Common myeloid progenitor, CD34-positive (primary cell): ENCODE measurements around the gene TRAPPC2L.

Experiments used
- CTCF ChIA-PET: fragments of 350-600 bp; sonication (Branson Sonifier 250); formaldehyde crosslinking; loops from one replicate; lab custom pipeline; 2021; ENCODE audit warnings: antibody characterized with exemption; lab: Charles Lee
- POLR2A ChIA-PET: fragments of 350-600 bp; sonication (Branson Sonifier 250); formaldehyde crosslinking; loops from one replicate; lab custom pipeline; 2021; ENCODE audit warnings: antibody characterized with exemption; lab: Charles Lee
- DNase-seq, 3 donors: peaks; one replicate each; pipeline versions ENCODE4 v3.0.0 to v3.0.0-alpha.2; 2013
- H3K27ac ChIP-seq, 2 experiments: 1 replicate in 1 of 2; 2 replicates in 1 of 2; pipeline ENCODE4 v1.7.0; 2013; ENCODE audit warnings: inconsistent platforms in 2 of 2, low read length in 2 of 2, mild to moderate bottlenecking in 2 of 2, low read depth in 1 of 2, moderate library complexity in 1 of 2; ENCODE audit not compliant: severe bottlenecking in 2 of 2, insufficient read depth in 1 of 2, poor library complexity in 1 of 2
- H3K27me3 ChIP-seq, 5 experiments: replicated peaks in 2 of 5; 1 replicate in 3 of 5; 2 replicates in 2 of 5; pipeline versions ENCODE4 v1.6.1 to v1.7.0; 2013; ENCODE audit warnings: low read length in 4 of 5, mild to moderate bottlenecking in 2 of 5, moderate library complexity in 2 of 5, inconsistent platforms in 1 of 5; ENCODE audit not compliant: insufficient read depth in 5 of 5, control insufficient read depth in 4 of 5
- H3K36me3 ChIP-seq, 4 experiments: 1 replicate in 2 of 4; 2 replicates in 2 of 4; pipeline versions ENCODE4 v1.6.1 to v1.7.0; 2013; ENCODE audit warnings: low read length in 3 of 4, control low read depth in 1 of 4, mild to moderate bottlenecking in 1 of 4; ENCODE audit not compliant: control insufficient read depth in 4 of 4, insufficient read depth in 4 of 4
- H3K4me1 ChIP-seq, 4 experiments: 1 replicate in 3 of 4; 2 replicates in 1 of 4; pipeline versions ENCODE4 v1.6.1 to v1.7.1; 2013; ENCODE audit warnings: low read length in 3 of 4, mild to moderate bottlenecking in 3 of 4, control low read depth in 1 of 4, inconsistent platforms in 1 of 4, moderate library complexity in 1 of 4; ENCODE audit not compliant: control insufficient read depth in 4 of 4, insufficient read depth in 4 of 4; ENCODE audit errors: control extremely low read depth in 1 of 4
- H3K4me3 ChIP-seq, 7 experiments: 1 replicate in 4 of 7; 2 replicates in 3 of 7; pipeline versions ENCODE4 v1.5.1 to v1.7.0; 2013; ENCODE audit warnings: mild to moderate bottlenecking in 7 of 7, low read length in 6 of 7, moderate library complexity in 6 of 7, inconsistent platforms in 2 of 7, low read depth in 2 of 7, control low read depth in 1 of 7; ENCODE audit not compliant: insufficient read depth in 4 of 7, control insufficient read depth in 1 of 7; ENCODE audit errors: extremely low read depth in 1 of 7
- H3K9me3 ChIP-seq, 5 experiments: 1 replicate in 4 of 5; 2 replicates in 1 of 5; pipeline versions ENCODE4 v1.6.1 to v1.7.1; 2013; ENCODE audit warnings: low read length in 4 of 5, mild to moderate bottlenecking in 2 of 5, inconsistent platforms in 1 of 5, low read depth in 1 of 5, moderate library complexity in 1 of 5; ENCODE audit not compliant: control insufficient read depth in 4 of 5, insufficient read depth in 2 of 5; ENCODE audit errors: control extremely low read depth in 1 of 5
- WGBS: methylation state at CpG from one replicate; pipeline ENCODE4 v1.1.5; 2013; ENCODE audit not compliant: insufficient coverage; 5-methylcytosine and 5-hydroxymethylcytosine counted together

Gene TRAPPC2L

DNA sequence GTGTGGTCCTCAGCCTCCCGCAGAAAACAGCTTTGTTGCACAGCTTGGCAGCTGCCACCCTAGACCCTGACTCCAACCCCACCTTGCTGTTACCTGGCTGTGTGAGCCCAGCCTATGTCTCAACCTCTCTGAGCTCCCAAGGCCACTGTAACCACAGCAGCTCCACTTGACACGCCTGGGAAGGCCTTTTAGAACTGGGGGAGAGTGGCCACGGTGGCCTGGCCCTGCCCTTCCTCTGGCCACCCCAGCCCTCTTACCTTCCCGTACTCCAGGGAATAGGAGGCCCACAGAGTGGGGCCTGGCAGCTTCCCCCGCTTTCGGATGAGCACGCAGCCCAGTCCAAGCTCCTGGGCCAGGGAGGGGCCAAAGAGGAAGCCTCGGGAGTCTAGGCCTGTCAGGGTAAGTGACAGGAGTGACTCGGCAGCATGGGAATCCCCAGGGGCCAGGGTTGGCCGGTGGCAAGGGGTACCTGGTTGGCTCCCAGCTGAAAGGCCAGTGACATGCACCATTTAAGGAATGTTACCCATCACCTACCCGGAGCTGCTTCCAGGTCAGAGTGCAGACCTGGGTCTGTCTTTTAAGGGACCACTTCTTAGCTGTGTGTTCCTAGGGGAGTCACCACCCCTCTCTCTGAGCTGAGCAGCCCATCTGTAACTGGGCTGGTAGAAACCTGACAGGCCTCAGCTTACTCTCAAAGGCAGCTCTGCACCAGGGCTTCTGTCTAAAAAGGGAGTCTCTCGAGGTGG lies 46.6 kb upstream of the TRAPPC2L start:
- H3K4me1 ChIP-seq, result peaks cover 0 to 55% (median 32%) of the 10 kb centered on the region in 4 experiments

GRCh38 chr16:88810912-88811768 lies 45.8 kb upstream of the TRAPPC2L start:
- DNase-seq, result peak in 2 of 3 donors; percentile 73 to 74
- peaks cover 0 to 47% (median 34%) of the 10 kb centered on the region in 4 experiments for H3K4me1 ChIP-seq
- H3K36me3 ChIP-seq, result peaks cover 0 to 42% (median 29%) of the 10 kb centered on the region in 4 experiments

More for the DNA sequence above, 46.6 kb upstream of the TRAPPC2L start:
- H3K4me3 ChIP-seq, result peak overlapping the region; percentile 49 to 85 (median 77)
- H3K27ac ChIP-seq, result peak overlapping the region; percentile 53 to 81
- no peaks in the 10 kb centered on the region for H3K9me3 ChIP-seq
- H3K27me3 ChIP-seq, result no peaks in the 10 kb centered on the region
- CTCF ChIA-PET, result interaction anchor here (0.6 to 2.1 kb wide), 14 partner anchors 9 to 75 kb away, joined by 3 to 11 read pairs (median 3); no protein-coding TSS in a partner anchor
- POLR2A ChIA-PET, result interaction anchor here (0.5 to 1.3 kb wide), 9 partner anchors 10 to 694 kb away, joined by 3 to 6 read pairs (median 4); partner anchors contain the start of genes PIEZO1 and ZNF778
- 53% methylated on average over 9 of the region's 12 CpGs for WGBS
- H3K36me3 ChIP-seq, result peaks cover 0 to 50% (median 31%) of the 10 kb centered on the region in 4 experiments
- DNase-seq, result peak in 1 of 3 donors; percentile 37

GRCh38 chr16:88811769-88812512 lies 45.0 kb upstream of the TRAPPC2L start, which contains the start of gene APRT:
TSS of gene APRT (minus strand) at chr16:88811928. CDS start at chr16:88811899, 29 bp downstream.
- peaks cover 0 to 42% (median 35%) of the 10 kb centered on the region in 4 experiments for H3K4me1 ChIP-seq
- 0% methylated on average over 80 of the region's 84 CpGs for WGBS
- H3K27me3 ChIP-seq, result no peaks in the 10 kb centered on the region
- peak; percentile 87 to 94 (median 93) for DNase-seq
- H3K27ac ChIP-seq, result peak within 1 kb of the TSS; percentile 53 to 81
- ChIA-PET CTCF (interaction anchor here (1.2 to 3.2 kb wide), 9 partner anchors 11 to 406 kb away, joined by 3 to 19 read pairs (median 5); partner anchors contain the start of genes GALNS, TRAPPC2L and ZNF778), POLR2A (interaction anchor here (0.6 to 1.4 kb wide), 3 partner anchors 9 to 13 kb away, joined by 3 to 5 read pairs (median 4); no protein-coding TSS in a partner anchor)
- no peaks in the 10 kb centered on the region for H3K9me3 ChIP-seq
- peaks cover 0 to 34% (median 21%) of the 10 kb centered on the region in 4 experiments for H3K36me3 ChIP-seq
- H3K4me3 ChIP-seq, result peak within 1 kb of the TSS; percentile 50 to 85 (median 77)

More at GRCh38 chr16:88810912-88811768, 45.8 kb upstream of the TRAPPC2L start:
- H3K9me3 ChIP-seq, result no peaks in the 10 kb centered on the region
- H3K27me3 ChIP-seq, result no peaks in the 10 kb centered on the region
- POLR2A ChIA-PET, result interaction anchor here (0.6 to 1.4 kb wide), 8 partner anchors 8 to 407 kb away, joined by 3 to 6 read pairs (median 4); partner anchors contain the start of gene ZNF778
- CTCF ChIA-PET, result interaction anchor here (0.9 to 3.2 kb wide), 12 partner anchors 10 to 406 kb away, joined by 3 to 11 read pairs (median 4); partner anchors contain the start of gene ZNF778
- H3K27ac ChIP-seq, result peak overlapping the region; percentile 53 to 81
- WGBS, result 3% methylated on average over 58 of the region's 65 CpGs
- peak overlapping the region; percentile 49 to 85 (median 77) for H3K4me3 ChIP-seq

- H3K4me1 ChIP-seq, result peaks cover 0 to 42% (median 35%) of the 10 kb centered on the region in 4 experiments
- peaks cover 0 to 26% (median 15%) of the 10 kb centered on the region in 4 experiments for H3K36me3 ChIP-seq
- H3K4me3 ChIP-seq, result peak overlapping the region; percentile 44 to 85 (median 77)
- H3K27me3 ChIP-seq, result no peaks in the 10 kb centered on the region
- H3K27ac ChIP-seq, result peak overlapping the region in 1 of 2 experiments; percentile 81
- POLR2A ChIA-PET, result interaction anchor here (1.1 to 1.4 kb wide), 2 partner anchors 10 to 13 kb away, joined by 4 to 5 read pairs; no protein-coding TSS in a partner anchor
- no peaks in the 10 kb centered on the region for H3K9me3 ChIP-seq
- peak in 2 of 3 donors; percentile 35 to 40 for DNase-seq
- WGBS, result 57% methylated on average over 37 of the region's 37 CpGs
- CTCF ChIA-PET, result interaction anchor here (0.8 to 3.2 kb wide), 10 partner anchors 12 to 405 kb away, joined by 3 to 19 read pairs (median 4); partner anchors contain the start of genes GALNS, TRAPPC2L and ZNF778
These were observed 44.2 kb upstream of the TRAPPC2L start for GRCh38 chr16:88812513-88813268.

GRCh38 chr16:88813269-88814143 lies 43.4 kb upstream of the TRAPPC2L start:
- peak overlapping the region in 1 of 2 experiments; percentile 81 for H3K27ac ChIP-seq
- H3K4me1 ChIP-seq, result peaks cover 0 to 42% (median 35%) of the 10 kb centered on the region in 4 experiments
- CTCF ChIA-PET, result interaction anchor here (0.8 to 5.7 kb wide), 9 partner anchors 13 to 356 kb away, joined by 3 to 39 read pairs (median 5); partner anchors contain the start of genes GALNS and TRAPPC2L
- POLR2A ChIA-PET, result no interaction called here
- no peak overlapping the region for H3K4me3 ChIP-seq
- DNase-seq, result no peak
- no peaks in the 10 kb centered on the region for H3K27me3 ChIP-seq
- WGBS, result 95% methylated on average over 20 of the region's 26 CpGs
- H3K9me3 ChIP-seq, result no peaks in the 10 kb centered on the region
- peaks cover 0 to 18% (median 10%) of the 10 kb centered on the region in 4 experiments for H3K36me3 ChIP-seq
